ENCODE measurements around the gene TDRD3.

Gene TDRD3

DNA sequence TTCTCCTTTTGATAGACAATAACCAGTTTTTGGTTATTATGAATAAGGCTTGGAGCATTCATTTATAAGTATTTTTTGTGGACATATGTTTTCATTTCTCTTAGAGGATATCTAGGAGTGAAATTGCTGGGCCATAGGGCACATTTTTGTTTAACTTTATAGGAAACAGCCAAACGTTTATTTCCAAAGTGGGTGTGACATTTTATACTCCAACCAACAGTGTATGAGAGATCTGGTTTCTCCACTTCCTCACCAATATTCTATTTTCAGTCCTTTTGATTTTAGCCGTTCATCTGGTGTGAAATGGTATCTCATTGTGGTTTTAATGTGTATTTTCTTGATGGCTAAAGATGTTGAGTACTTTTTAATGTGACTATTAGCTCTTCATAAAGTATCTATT lies 21.9 kb downstream of the TDRD3 start:
- no peak overlapping the region for H2BK120ac ChIP-seq (ENCODE audit: low read depth, low read length)
- H3K4me1 ChIP-seq (ENCODE audit: control insufficient read depth, insufficient read depth, low read depth, low read length): no peaks in the 10 kb centered on the region
- no peak overlapping the region for H3K23ac ChIP-seq (ENCODE audit: low read length in 2 of 2)
- H2BK15ac ChIP-seq (ENCODE audit: low read depth, poor library complexity, severe bottlenecking): no peak overlapping the region
- no peak overlapping the region for H3K4me2 ChIP-seq (ENCODE audit: low read length, poor library complexity, severe bottlenecking)
- H4K8ac ChIP-seq (ENCODE audit: low read length): no peak overlapping the region
- no peak overlapping the region for H2BK5ac ChIP-seq (ENCODE audit: low read depth, low read length, poor library complexity, severe bottlenecking)
- no peak overlapping the region for H3K4me3 ChIP-seq (ENCODE audit: insufficient read depth in 1 of 2, low read depth in 1 of 2, low read length in 2 of 2)
- WGBS: no CpG with 5 or more reads among the region's 2 CpGs
- H3K9me3 ChIP-seq (ENCODE audit: control insufficient read depth, low read length): no peaks in the 10 kb centered on the region
- H3K9ac ChIP-seq (ENCODE audit: low read length): no peak overlapping the region
- no peak overlapping the region for H3K4ac ChIP-seq (ENCODE audit: low read depth in 1 of 2, low read length in 2 of 2)
- no peak overlapping the region for H2BK12ac ChIP-seq (ENCODE audit: low read length in 2 of 2)
- no peak overlapping the region for H4K91ac ChIP-seq (ENCODE audit: low read length)
- no peak overlapping the region for H3K14ac ChIP-seq (ENCODE audit: low read length in 2 of 2)
- H3K18ac ChIP-seq (ENCODE audit: low read depth in 1 of 2, low read length in 2 of 2): no peak overlapping the region
- H2AFZ ChIP-seq (ENCODE audit: low read depth, low read length): no peak overlapping the region
- no peaks in the 10 kb centered on the region for H3K36me3 ChIP-seq (ENCODE audit: control insufficient read depth in 1 of 2, insufficient read depth in 2 of 2, low read depth in 1 of 2, low read length in 2 of 2)
- peaks cover 5% of the 10 kb centered on the region for H3K79me1 ChIP-seq (replicated peaks; ENCODE audit: low read length, poor library complexity, severe bottlenecking)
- no peak for DNase-seq
- H2AK5ac ChIP-seq (ENCODE audit: low read length, severe bottlenecking): no peak overlapping the region
- H3K27ac ChIP-seq (ENCODE audit: low read length, poor library complexity, severe bottlenecking): no peak overlapping the region
- H3K27me3 ChIP-seq (ENCODE audit: control insufficient read depth in 1 of 2, insufficient read depth in 1 of 2, low read length in 2 of 2): no peaks in the 10 kb centered on the region

DNA sequence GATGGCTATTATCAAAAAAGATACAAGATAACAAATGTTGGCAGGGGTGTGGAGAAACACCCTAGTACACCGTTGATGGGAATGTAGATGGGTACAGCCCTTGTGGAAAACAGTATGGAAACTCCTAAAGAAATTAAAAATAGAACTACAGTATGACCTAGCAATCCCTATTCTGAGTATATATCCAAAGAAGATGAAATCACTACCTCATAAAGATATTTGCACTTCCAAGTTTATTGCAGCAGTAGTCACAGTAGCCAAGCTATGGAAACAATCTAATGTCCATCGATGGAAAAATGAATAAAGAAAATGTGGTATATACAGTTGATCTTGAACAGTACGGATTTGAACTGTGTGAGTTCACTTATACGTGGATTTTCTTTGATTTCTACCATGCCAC lies 28.3 kb downstream of the TDRD3 start:
- Histone ChIP-seq H3K4ac (ENCODE audit: low read depth in 1 of 2, low read length in 2 of 2) (no peak overlapping the region), H3K79me1 (replicated peaks; ENCODE audit: low read length, poor library complexity, severe bottlenecking) (peaks cover 6% of the 10 kb centered on the region), H3K14ac (ENCODE audit: low read length in 2 of 2) (no peak overlapping the region), H2BK15ac (ENCODE audit: low read depth, poor library complexity, severe bottlenecking) (no peak overlapping the region), H3K4me2 (ENCODE audit: low read length, poor library complexity, severe bottlenecking) (no peak overlapping the region), H2BK120ac (ENCODE audit: low read depth, low read length) (no peak overlapping the region), H4K91ac (ENCODE audit: low read length) (no peak overlapping the region), H3K9ac (ENCODE audit: low read length) (no peak overlapping the region), H3K4me1 (ENCODE audit: control insufficient read depth, insufficient read depth, low read depth, low read length) (no peaks in the 10 kb centered on the region), H3K27ac (ENCODE audit: low read length, poor library complexity, severe bottlenecking) (no peak overlapping the region), H2BK5ac (ENCODE audit: low read depth, low read length, poor library complexity, severe bottlenecking) (no peak overlapping the region), H3K9me3 (ENCODE audit: control insufficient read depth, low read length) (no peaks in the 10 kb centered on the region), H2AFZ (ENCODE audit: low read depth, low read length) (no peak overlapping the region), H3K18ac (ENCODE audit: low read depth in 1 of 2, low read length in 2 of 2) (no peak overlapping the region), H3K23ac (ENCODE audit: low read length in 2 of 2) (no peak overlapping the region), H2BK12ac (ENCODE audit: low read length in 2 of 2) (no peak overlapping the region), H3K36me3 (ENCODE audit: control insufficient read depth in 1 of 2, insufficient read depth in 2 of 2, low read depth in 1 of 2, low read length in 2 of 2) (no peaks in the 10 kb centered on the region), H4K8ac (ENCODE audit: low read length) (no peak overlapping the region), H2AK5ac (ENCODE audit: low read length, severe bottlenecking) (no peak overlapping the region), H3K4me3 (ENCODE audit: insufficient read depth in 1 of 2, low read depth in 1 of 2, low read length in 2 of 2) (no peak overlapping the region), H3K27me3 (ENCODE audit: control insufficient read depth in 1 of 2, insufficient read depth in 1 of 2, low read length in 2 of 2) (no peaks in the 10 kb centered on the region)
- 100% methylated on average over 1 of the region's 4 CpGs for WGBS
- no peak for DNase-seq

DNA sequence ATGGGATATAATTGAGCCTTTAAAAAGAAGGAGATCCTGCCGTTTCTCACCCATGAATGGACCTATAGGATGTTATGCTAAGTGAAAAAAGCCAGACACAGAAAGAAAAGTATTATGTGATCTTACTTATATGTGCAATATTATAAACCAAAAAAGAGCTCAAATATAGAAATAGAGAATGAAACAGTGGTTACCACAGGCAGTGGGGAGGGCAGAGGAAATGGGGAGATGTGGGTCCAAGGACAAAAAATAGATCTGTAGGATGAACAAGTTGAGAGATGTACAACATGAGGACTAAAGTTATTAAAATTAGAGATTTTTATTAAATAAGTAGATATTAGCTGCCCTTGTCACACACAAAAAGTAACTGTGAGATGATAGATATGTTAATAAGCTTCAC lies 29.1 kb downstream of the TDRD3 start:
- Histone ChIP-seq H3K4me3 (ENCODE audit: insufficient read depth in 1 of 2, low read depth in 1 of 2, low read length in 2 of 2) (no peak overlapping the region), H3K9ac (ENCODE audit: low read length) (no peak overlapping the region), H3K4me1 (ENCODE audit: control insufficient read depth, insufficient read depth, low read depth, low read length) (no peaks in the 10 kb centered on the region)

DNA sequence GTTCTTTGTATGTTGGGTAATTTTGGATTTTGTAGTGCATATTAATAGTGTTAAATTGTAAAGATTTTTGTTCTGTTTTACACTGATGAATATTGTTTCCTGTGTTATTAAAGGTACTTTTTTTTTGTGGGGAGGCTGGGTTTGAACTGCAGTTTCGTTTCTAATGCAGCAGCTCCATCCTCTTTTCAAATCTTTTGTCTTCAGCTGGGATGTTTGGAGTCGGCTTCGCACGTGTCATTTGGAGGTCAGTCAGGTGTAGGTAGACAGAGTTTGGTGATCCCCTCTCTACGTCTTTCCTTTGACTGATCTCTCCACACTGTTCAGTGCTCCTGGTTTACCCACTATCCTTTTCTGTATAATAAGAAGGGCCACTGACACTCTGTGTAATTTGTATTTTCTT lies 30.3 kb downstream of the TDRD3 start:
- no peak overlapping the region for H3K14ac ChIP-seq (ENCODE audit: low read length in 2 of 2)
- H3K4me1 ChIP-seq (ENCODE audit: control insufficient read depth, insufficient read depth, low read depth, low read length): no peaks in the 10 kb centered on the region
- no peak overlapping the region for H3K23ac ChIP-seq (ENCODE audit: low read length in 2 of 2)
- H2BK120ac ChIP-seq (ENCODE audit: low read depth, low read length): no peak overlapping the region
- no peak overlapping the region for H2BK15ac ChIP-seq (ENCODE audit: low read depth, poor library complexity, severe bottlenecking)
- H2BK12ac ChIP-seq (ENCODE audit: low read length in 2 of 2): no peak overlapping the region
- H4K8ac ChIP-seq (ENCODE audit: low read length): no peak overlapping the region
- no peak overlapping the region for H3K4ac ChIP-seq (ENCODE audit: low read depth in 1 of 2, low read length in 2 of 2)
- WGBS: 100% methylated on average over 1 of the region's 5 CpGs
- no peak overlapping the region for H4K91ac ChIP-seq (ENCODE audit: low read length)
- peaks cover 4% of the 10 kb centered on the region for H3K79me1 ChIP-seq (replicated peaks; ENCODE audit: low read length, poor library complexity, severe bottlenecking)
- H3K9ac ChIP-seq (ENCODE audit: low read length): no peak overlapping the region
- no peak overlapping the region for H3K4me2 ChIP-seq (ENCODE audit: low read length, poor library complexity, severe bottlenecking)
- H3K36me3 ChIP-seq (ENCODE audit: control insufficient read depth in 1 of 2, insufficient read depth in 2 of 2, low read depth in 1 of 2, low read length in 2 of 2): no peaks in the 10 kb centered on the region
- H2AFZ ChIP-seq (ENCODE audit: low read depth, low read length): no peak overlapping the region
- no peaks in the 10 kb centered on the region for H3K27me3 ChIP-seq (ENCODE audit: control insufficient read depth in 1 of 2, insufficient read depth in 1 of 2, low read length in 2 of 2)
- H3K9me3 ChIP-seq (ENCODE audit: control insufficient read depth, low read length): no peaks in the 10 kb centered on the region
- no peak overlapping the region for H3K4me3 ChIP-seq (ENCODE audit: insufficient read depth in 1 of 2, low read depth in 1 of 2, low read length in 2 of 2)
- H2AK5ac ChIP-seq (ENCODE audit: low read length, severe bottlenecking): no peak overlapping the region
- no peak overlapping the region for H3K18ac ChIP-seq (ENCODE audit: low read depth in 1 of 2, low read length in 2 of 2)
- no peak for DNase-seq
- H2BK5ac ChIP-seq (ENCODE audit: low read depth, low read length, poor library complexity, severe bottlenecking): no peak overlapping the region
- no peak overlapping the region for H3K27ac ChIP-seq (ENCODE audit: low read length, poor library complexity, severe bottlenecking)

More for the DNA sequence above, 29.1 kb downstream of the TDRD3 start:
- no peak overlapping the region for H3K27ac ChIP-seq (ENCODE audit: low read length, poor library complexity, severe bottlenecking)
- H2BK15ac ChIP-seq (ENCODE audit: low read depth, poor library complexity, severe bottlenecking): no peak overlapping the region
- no peak overlapping the region for H2BK5ac ChIP-seq (ENCODE audit: low read depth, low read length, poor library complexity, severe bottlenecking)
- H3K4ac ChIP-seq (ENCODE audit: low read depth in 1 of 2, low read length in 2 of 2): no peak overlapping the region
- H3K79me1 ChIP-seq (replicated peaks; ENCODE audit: low read length, poor library complexity, severe bottlenecking): peaks cover 6% of the 10 kb centered on the region
- no peaks in the 10 kb centered on the region for H3K27me3 ChIP-seq (ENCODE audit: control insufficient read depth in 1 of 2, insufficient read depth in 1 of 2, low read length in 2 of 2)
- no peak overlapping the region for H3K18ac ChIP-seq (ENCODE audit: low read depth in 1 of 2, low read length in 2 of 2)
- no peak overlapping the region for H3K14ac ChIP-seq (ENCODE audit: low read length in 2 of 2)
- no CpG with 5 or more reads among the region's 1 CpG for WGBS
- no peak overlapping the region for H2AFZ ChIP-seq (ENCODE audit: low read depth, low read length)
- H2AK5ac ChIP-seq (ENCODE audit: low read length, severe bottlenecking): no peak overlapping the region
- H2BK12ac ChIP-seq (ENCODE audit: low read length in 2 of 2): no peak overlapping the region
- H4K8ac ChIP-seq (ENCODE audit: low read length): no peak overlapping the region
- H3K9me3 ChIP-seq (ENCODE audit: control insufficient read depth, low read length): no peaks in the 10 kb centered on the region
- H3K36me3 ChIP-seq (ENCODE audit: control insufficient read depth in 1 of 2, insufficient read depth in 2 of 2, low read depth in 1 of 2, low read length in 2 of 2): no peaks in the 10 kb centered on the region
- no peak overlapping the region for H3K4me2 ChIP-seq (ENCODE audit: low read length, poor library complexity, severe bottlenecking)
- no peak overlapping the region for H2BK120ac ChIP-seq (ENCODE audit: low read depth, low read length)
- H4K91ac ChIP-seq (ENCODE audit: low read length): no peak overlapping the region
- H3K23ac ChIP-seq (ENCODE audit: low read length in 2 of 2): no peak overlapping the region
- DNase-seq: no peak

Data from mesenchymal stem cell (in vitro differentiated cells and primary cell).